HCT116 (cell line): Measurements from ENCODE around the gene MIEN1. TPM values are rescaled to one million over a fixed set of nuclear protein-coding genes. Genes with fewer than 3 reads are reported as not detected.

ENCODE experiments used
- ATAC-seq: fragments of 200-7000 bp; cut with Tn5 transposase; 2 replicates; pipeline ENCODE4 v1.9.1; 2020; ENCODE audit warnings: mild to moderate bottlenecking, moderate library complexity
- BruUV-seq: library from RNA; stranded (reverse); fragments of 400-500 nt; replicated peaks from 2 replicates; lab custom pipeline; 2021; lab: Mats Ljungman, UMichigan
- CTCF ChIA-PET: fragments of 300-600 bp; sonication (Branson Sonifier 250); formaldehyde crosslinking; loops from one replicate; lab custom pipeline; 2021; ENCODE audit warnings: antibody characterized with exemption; lab: Charles Lee
- POLR2A ChIA-PET: fragments of 300-600, 350-600 bp; sonication (Branson Sonifier 250); formaldehyde crosslinking; loops from one replicate; lab custom pipeline; 2021; ENCODE audit warnings: antibody characterized with exemption; lab: Charles Lee
- RAD21 ChIA-PET, 2 experiments: fragments of 300-600 bp; sonication (Branson Sonifier 250); formaldehyde crosslinking; loops; one replicate each; lab custom pipeline; 2023; ENCODE audit warnings: low total read pairs in 2 of 2; ENCODE audit not compliant: uncharacterized antibody in 2 of 2, unreplicated experiment in 2 of 2, low non-redundant PET in 1 of 2; lab: Charles Lee
- DNase-seq: peaks from one replicate; pipeline ENCODE4 v3.0.0-alpha.2; 2010; ENCODE audit warnings: low read depth, low spot score
- H2AFZ ChIP-seq: fragments of 200-600 bp; shearing (Covaris generic), sonication (generic); 2 replicates; pipeline ENCODE4 v1.6.1; 2017; ENCODE audit warnings: low read depth, mixed run types, mixed read lengths, antibody characterized with exemption, low read length; ENCODE audit not compliant: poor library complexity, severe bottlenecking
- H3K27ac ChIP-seq: 2 replicates; pipeline ENCODE4 v1.5.1; 2012; ENCODE audit warnings: low read depth, low read length
- H3K27me3 ChIP-seq: fragments of 200-600 bp; sonication (generic); 2 replicates; pipeline ENCODE4 v1.6.1; 2016; ENCODE audit warnings: mixed run types, low read length, mixed read lengths; ENCODE audit not compliant: insufficient read depth
- H3K36me3 ChIP-seq, 2 experiments: fragments of 200-500 bp in 1 of 2; fragments of 200-600 bp in 1 of 2; sonication (Bioruptor generic) in 1 of 2; sonication (generic) in 1 of 2; 2 replicates each; pipeline versions ENCODE4 v1.5.1 to v1.6.1; 2014 to 2016; ENCODE audit warnings: low read length in 2 of 2, inconsistent platforms in 1 of 2, mixed read lengths in 1 of 2, mixed run types in 1 of 2; ENCODE audit not compliant: insufficient read depth in 2 of 2, control insufficient read depth in 1 of 2
- H3K4me1 ChIP-seq, 2 experiments: fragments of 200-600 bp in 1 of 2; sonication (generic) in 1 of 2; 2 replicates each; pipeline versions ENCODE4 v1.5.1 to v1.6.1; 2012 to 2017; ENCODE audit warnings: low read length in 2 of 2, inconsistent platforms in 1 of 2, mild to moderate bottlenecking in 1 of 2, mixed read lengths in 1 of 2, mixed run types in 1 of 2, moderate library complexity in 1 of 2; ENCODE audit not compliant: insufficient read depth in 2 of 2, control insufficient read depth in 1 of 2
- H3K4me2 ChIP-seq: fragments of 200-600 bp; sonication (generic); 2 replicates; pipeline ENCODE4 v1.6.1; 2017; ENCODE audit warnings: mixed run types, low read length, mixed read lengths
- H3K4me3 ChIP-seq, 2 experiments: fragments of 200-600 bp in 1 of 2; sonication (generic) in 1 of 2; replicated peaks in 1 of 2; 2 replicates each; pipeline ENCODE4 v1.5.1; 2011 to 2016; ENCODE audit warnings: low read length in 2 of 2, control low read depth in 1 of 2, low read depth in 1 of 2, mild to moderate bottlenecking in 1 of 2, mixed read lengths in 1 of 2, mixed run types in 1 of 2
- H3K79me2 ChIP-seq: fragments of 200-600 bp; sonication (generic); 2 replicates; pipeline ENCODE4 v1.6.1; 2017; ENCODE audit warnings: mild to moderate bottlenecking, mixed run types, low read length, moderate library complexity, mixed read lengths; ENCODE audit not compliant: insufficient read depth
- H3K9ac ChIP-seq: fragments of 200-600 bp; sonication (generic); 2 replicates; pipeline ENCODE4 v1.6.1; 2016; ENCODE audit warnings: low read length, mixed read lengths
- H3K9me2 ChIP-seq: fragments of 200-600 bp; sonication (generic), shearing (Covaris generic); 2 replicates; pipeline ENCODE4 v1.6.1; 2017; ENCODE audit warnings: mixed run types, mild to moderate bottlenecking, moderate library complexity; ENCODE audit not compliant: insufficient read depth
- H3K9me3 ChIP-seq, 2 experiments: fragments of 200-500 bp in 1 of 2; fragments of 200-600 bp in 1 of 2; sonication (Bioruptor generic) in 1 of 2; sonication (generic) in 1 of 2; 2 replicates each; pipeline ENCODE4 v1.6.1; 2014 to 2017; ENCODE audit warnings: low read length in 2 of 2, mixed read lengths in 2 of 2, inconsistent platforms in 1 of 2, low read depth in 1 of 2, mild to moderate bottlenecking in 1 of 2, mixed run types in 1 of 2, moderate library complexity in 1 of 2; ENCODE audit not compliant: control insufficient read depth in 1 of 2, insufficient read depth in 1 of 2
- H4K20me1 ChIP-seq: fragments of 200-600 bp; sonication (generic), shearing (Covaris generic); 2 replicates; pipeline ENCODE4 v1.6.1; 2017; ENCODE audit warnings: mixed run types, mild to moderate bottlenecking, moderate library complexity; ENCODE audit not compliant: insufficient read depth
- CBX3 ChIP-seq: IDR thresholded peaks from 2 replicates; pipeline ENCODE4 v1.6.1; 2012; ENCODE audit warnings: low read depth
- EGR1 ChIP-seq: IDR thresholded peaks from 2 replicates; pipeline ENCODE4 v1.6.1; 2012; ENCODE audit warnings: low read depth
- ELF1 ChIP-seq: IDR thresholded peaks from 2 replicates; pipeline ENCODE4 v1.6.1; 2012; ENCODE audit warnings: low read depth, borderline replicate concordance
- EZH2 ChIP-seq: fragments of 200-600 bp; sonication (generic); IDR thresholded peaks from 2 replicates; pipeline ENCODE4 v1.6.1; 2017; ENCODE audit warnings: antibody characterized with exemption, mixed run types
- JUND ChIP-seq: IDR thresholded peaks from 2 replicates; pipeline ENCODE4 v1.6.1; 2012
- POLR2A ChIP-seq: IDR thresholded peaks from 2 replicates; pipeline ENCODE4 v1.7.0; 2011; ENCODE audit warnings: borderline replicate concordance; ENCODE audit not compliant: insufficient read depth, insufficient read length; ENCODE audit errors: extremely low read depth
- POLR2AphosphoS5 ChIP-seq: IDR thresholded peaks from 2 replicates; pipeline ENCODE4 v1.6.1; 2011; ENCODE audit warnings: mild to moderate bottlenecking, low read depth, low read length, moderate library complexity
- REST ChIP-seq: IDR thresholded peaks from 2 replicates; pipeline ENCODE4 v1.6.1; 2012; ENCODE audit warnings: low read depth
- SP1 ChIP-seq: IDR thresholded peaks from 2 replicates; pipeline ENCODE4 v1.6.1; 2012; ENCODE audit warnings: low read depth
- SRF ChIP-seq: IDR thresholded peaks from 2 replicates; pipeline ENCODE4 v1.6.1; 2012; ENCODE audit warnings: low read depth
- ZFX ChIP-seq: fragments of 450-650 bp; IDR thresholded peaks from 2 replicates; pipeline ENCODE4 v1.6.1; 2017
- intact Hi-C: fragments of 100-400 bp; cut with micrococcal nuclease; formaldehyde crosslinking; loops from 2 replicates; pipeline ENCODE4 v1.10.0; 2022
- total RNA-seq: library from RNA; stranded (reverse); gene quantifications from one replicate; pipeline ENCODE4 v1.2.1, GENCODE V29; 2021; ENCODE audit not compliant: unreplicated experiment
- TF ChIP-seq, protein P1 (sequence below): IDR thresholded peaks from 2 replicates; pipeline ENCODE4 v1.6.1; 2011; ENCODE audit warnings: mild to moderate bottlenecking, low read length, moderate library complexity; ENCODE audit not compliant: insufficient replicate concordance; ENCODE audit errors: extremely low read depth

Gene MIEN1
- total RNA-seq, 1 experiment from 2014 or later, result 73.9 TPM

DNA sequence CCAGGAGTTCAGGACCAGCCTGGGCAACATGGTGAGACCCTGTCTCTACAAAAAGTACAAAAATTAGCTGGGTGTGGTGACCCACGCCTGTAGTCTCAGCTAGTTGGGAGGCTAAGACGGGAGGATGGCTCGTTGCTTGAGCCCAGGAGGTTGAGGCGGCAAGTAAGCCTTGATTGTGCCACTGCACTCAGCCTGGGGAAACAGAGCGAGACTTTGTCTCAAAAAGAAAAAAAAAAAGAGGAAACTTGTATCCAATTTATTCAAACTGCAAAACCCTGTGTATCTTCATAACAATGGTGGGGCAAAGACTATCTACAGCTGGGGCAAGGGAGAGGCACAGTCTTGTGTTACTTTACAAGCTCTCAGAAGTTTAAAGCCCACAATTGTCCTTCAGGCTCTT, 28.9 kb upstream of the MIEN1 start:
- CTCF ChIA-PET, result interaction anchor here (1.5 kb wide), 1 partner anchor 138 kb away, joined by 3 read pairs; no protein-coding TSS in a partner anchor

More for the DNA sequence above, 28.9 kb upstream of the MIEN1 start:
- H3K4me1 ChIP-seq, result peaks cover 0 to 8% of the 10 kb centered on the region in 2 experiments; a peak in 3 of 4 replicates
- no peak for TF ChIP-seq EZH2
- TF ChIP-seq POLR2AphosphoS5, result no peak
- no peak for TF ChIP-seq REST
- TF ChIP-seq ELF1, result no peak
- TF ChIP-seq EGR1, result no peak
- no peak for TF ChIP-seq SP1
- TF ChIP-seq, protein P1, sequence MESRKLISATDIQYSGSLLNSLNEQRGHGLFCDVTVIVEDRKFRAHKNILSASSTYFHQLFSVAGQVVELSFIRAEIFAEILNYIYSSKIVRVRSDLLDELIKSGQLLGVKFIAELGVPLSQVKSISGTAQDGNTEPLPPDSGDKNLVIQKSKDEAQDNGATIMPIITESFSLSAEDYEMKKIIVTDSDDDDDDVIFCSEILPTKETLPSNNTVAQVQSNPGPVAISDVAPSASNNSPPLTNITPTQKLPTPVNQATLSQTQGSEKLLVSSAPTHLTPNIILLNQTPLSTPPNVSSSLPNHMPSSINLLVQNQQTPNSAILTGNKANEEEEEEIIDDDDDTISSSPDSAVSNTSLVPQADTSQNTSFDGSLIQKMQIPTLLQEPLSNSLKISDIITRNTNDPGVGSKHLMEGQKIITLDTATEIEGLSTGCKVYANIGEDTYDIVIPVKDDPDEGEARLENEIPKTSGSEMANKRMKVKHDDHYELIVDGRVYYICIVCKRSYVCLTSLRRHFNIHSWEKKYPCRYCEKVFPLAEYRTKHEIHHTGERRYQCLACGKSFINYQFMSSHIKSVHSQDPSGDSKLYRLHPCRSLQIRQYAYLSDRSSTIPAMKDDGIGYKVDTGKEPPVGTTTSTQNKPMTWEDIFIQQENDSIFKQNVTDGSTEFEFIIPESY, result no peak
- no peak for TF ChIP-seq ZFX
- TF ChIP-seq JUND, result no peak
- no peak for TF ChIP-seq POLR2A
- TF ChIP-seq CBX3, result no peak
- TF ChIP-seq SRF, result no peak
- no peak for DNase-seq
- intact Hi-C loops, result no loop called here
- no peak overlapping the region for H2AFZ ChIP-seq
- H3K4me2 ChIP-seq, result no peak overlapping the region
- H3K27ac ChIP-seq, result no peak overlapping the region
- POLR2A ChIA-PET, result no interaction called here
- no TSS peak for BruUV-seq
- H3K4me3 ChIP-seq, result no peak overlapping the region
- no peaks in the 10 kb centered on the region for H3K9me2 ChIP-seq
- no peaks in the 10 kb centered on the region for H3K36me3 ChIP-seq
- RAD21 ChIA-PET, result no interaction called here
- H3K9me3 ChIP-seq, result no peaks in the 10 kb centered on the region
- no peaks in the 10 kb centered on the region for H4K20me1 ChIP-seq
- ATAC-seq, result no peak
- peaks cover 6% of the 10 kb centered on the region; the same call in 1 of the 2 replicates for H3K27me3 ChIP-seq
- H3K9ac ChIP-seq, result no peak overlapping the region
- H3K79me2 ChIP-seq, result no peaks in the 10 kb centered on the region
